ENCODE measurements around the gene LINC00237.

- TF ChIP-seq USF2 (IDR thresholded peaks at IDR 0.05) (no peak), REST (IDR thresholded peaks at IDR 0.05) (no peak), JUN (IDR thresholded peaks at IDR 0.05) (no peak), POLR2A (IDR thresholded peaks at IDR 0.05; ENCODE audit: low read length) (no peak), CTCF (IDR thresholded peaks at IDR 0.05) (no peak)
Measured at GRCh38 chr20:21075471-21075870, 30.7 kb downstream of the LINC00237 start.

Measured in A549 (cell line).